ENCODE results near the gene AMPD1. TPM values are rescaled to one million over a fixed set of nuclear protein-coding genes. Genes with fewer than 3 reads are reported as not detected.

The AMPD1 gene
- total RNA-seq, 2 experiments from 2014 or later, result not detected

- DNase-seq, result no peak
- Mint-ChIP-seq H3K27me3 (ENCODE audit: low read depth) (peaks cover 7% of the 10 kb centered on the region), H3K36me3 (ENCODE audit: low read depth) (no peaks in the 10 kb centered on the region), H3K27ac (no peak overlapping the region), H3K4me3 (no peak overlapping the region), H3K4me1 (ENCODE audit: low read depth) (no peaks in the 10 kb centered on the region), H3K9me3 (no peaks in the 10 kb centered on the region)
- CTCF ChIA-PET, result interaction anchor here (0.6 kb wide), 1 partner anchor 247 kb away, joined by 3 read pairs; no protein-coding TSS in a partner anchor
- intact Hi-C loops (cut with micrococcal nuclease), result no loop called here
Measured at GRCh38 chr1:114692947-114693346, 2.4 kb downstream of the AMPD1 start.

GRCh38 chr1:114691061-114691460, 4.3 kb downstream of the AMPD1 start:
- no peaks in the 10 kb centered on the region for H3K36me3 Mint-ChIP-seq (ENCODE audit: low read depth)
- intact Hi-C loops (cut with micrococcal nuclease), result no loop called here
- H3K27me3 Mint-ChIP-seq (ENCODE audit: low read depth), result peaks cover 17% of the 10 kb centered on the region
- no peak for DNase-seq
- H3K9me3 Mint-ChIP-seq, result no peaks in the 10 kb centered on the region
- no peak overlapping the region for H3K27ac Mint-ChIP-seq
- no peaks in the 10 kb centered on the region for H3K4me1 Mint-ChIP-seq (ENCODE audit: low read depth)
- CTCF ChIA-PET, result no interaction called here
- H3K4me3 Mint-ChIP-seq, result no peak overlapping the region

GRCh38 chr1:114690148-114690547, 5.2 kb downstream of the AMPD1 start:
- no peaks in the 10 kb centered on the region for H3K4me1 Mint-ChIP-seq (ENCODE audit: low read depth)
- H3K27me3 Mint-ChIP-seq (ENCODE audit: low read depth), result peaks cover 25% of the 10 kb centered on the region
- no peaks in the 10 kb centered on the region for H3K36me3 Mint-ChIP-seq (ENCODE audit: low read depth)
- H3K27ac Mint-ChIP-seq, result no peak overlapping the region
- H3K9me3 Mint-ChIP-seq, result no peaks in the 10 kb centered on the region
- intact Hi-C loops (cut with micrococcal nuclease), result no loop called here
- no peak for DNase-seq
- CTCF ChIA-PET, result no interaction called here
- no peak overlapping the region for H3K4me3 Mint-ChIP-seq

- DNase-seq, result no peak
- H3K27ac Mint-ChIP-seq, result no peak overlapping the region
- intact Hi-C loops (cut with micrococcal nuclease), result no loop called here
- no peaks in the 10 kb centered on the region for H3K36me3 Mint-ChIP-seq (ENCODE audit: low read depth)
- H3K4me1 Mint-ChIP-seq (ENCODE audit: low read depth), result no peaks in the 10 kb centered on the region
- H3K27me3 Mint-ChIP-seq (ENCODE audit: low read depth), result peaks cover 28% of the 10 kb centered on the region
- H3K9me3 Mint-ChIP-seq, result no peaks in the 10 kb centered on the region
- CTCF ChIA-PET, result no interaction called here
- H3K4me3 Mint-ChIP-seq, result no peak overlapping the region
Measured at GRCh38 chr1:114688526-114688925, 6.8 kb downstream of the AMPD1 start.

- H3K27ac Mint-ChIP-seq, result no peak overlapping the region
- CTCF ChIA-PET, result no interaction called here
- H3K9me3 Mint-ChIP-seq, result no peaks in the 10 kb centered on the region
- intact Hi-C loops (cut with micrococcal nuclease), result no loop called here
- no peaks in the 10 kb centered on the region for H3K4me1 Mint-ChIP-seq (ENCODE audit: low read depth)
- no peak for DNase-seq
- no peaks in the 10 kb centered on the region for H3K36me3 Mint-ChIP-seq (ENCODE audit: low read depth)
- H3K27me3 Mint-ChIP-seq (ENCODE audit: low read depth), result peaks cover 26% of the 10 kb centered on the region
- H3K4me3 Mint-ChIP-seq, result no peak overlapping the region
Measured at GRCh38 chr1:114685851-114686250, 9.5 kb downstream of the AMPD1 start.

GRCh38 chr1:114677691-114678090, 17.7 kb downstream of the AMPD1 start:
- no peak overlapping the region for H3K4me3 Mint-ChIP-seq
- CTCF ChIA-PET, result no interaction called here
- H3K27me3 Mint-ChIP-seq (ENCODE audit: low read depth), result peaks cover 14% of the 10 kb centered on the region
- no peaks in the 10 kb centered on the region for H3K4me1 Mint-ChIP-seq (ENCODE audit: low read depth)
- DNase-seq, result no peak
- no peaks in the 10 kb centered on the region for H3K9me3 Mint-ChIP-seq
- no peaks in the 10 kb centered on the region for H3K36me3 Mint-ChIP-seq (ENCODE audit: low read depth)
- no peak overlapping the region for H3K27ac Mint-ChIP-seq
- intact Hi-C loops (cut with micrococcal nuclease), result loop anchor here (10.0 kb wide), 1 partner anchor 377 kb away; no protein-coding TSS in a partner anchor

GRCh38 chr1:114676115-114676514, 19.2 kb downstream of the AMPD1 start:
- Mint-ChIP-seq H3K4me3 (no peak overlapping the region), H3K9me3 (no peaks in the 10 kb centered on the region), H3K27me3 (ENCODE audit: low read depth) (peaks cover 14% of the 10 kb centered on the region), H3K27ac (no peak overlapping the region), H3K4me1 (ENCODE audit: low read depth) (no peaks in the 10 kb centered on the region), H3K36me3 (ENCODE audit: low read depth) (no peaks in the 10 kb centered on the region)
- no peak for DNase-seq
- CTCF ChIA-PET, result no interaction called here
- intact Hi-C loops (cut with micrococcal nuclease), result loop anchor here (10.0 kb wide), 1 partner anchor 379 kb away; no protein-coding TSS in a partner anchor

- Mint-ChIP-seq H3K27ac (no peak overlapping the region), H3K27me3 (ENCODE audit: low read depth) (peaks cover 6% of the 10 kb centered on the region), H3K4me3 (no peak overlapping the region), H3K4me1 (ENCODE audit: low read depth) (peaks cover 4% of the 10 kb centered on the region), H3K9me3 (no peaks in the 10 kb centered on the region), H3K36me3 (ENCODE audit: low read depth) (no peaks in the 10 kb centered on the region)
- intact Hi-C loops (cut with micrococcal nuclease), result loop anchor here (2.0 to 10.0 kb wide), 3 partner anchors 161 to 695 kb away; partner anchors contain the start of genes OLFML3 and TRIM33
- CTCF ChIA-PET, result interaction anchor here (0.6 to 4.4 kb wide), 5 partner anchors 10 to 325 kb away, joined by 3 to 31 read pairs (median 3); partner anchors contain the start of gene NRAS
- no peak for DNase-seq
Measured at GRCh38 chr1:114671939-114672275, 23.4 kb downstream of the AMPD1 start.

- Mint-ChIP-seq H3K27ac (no peak overlapping the region), H3K4me3 (no peak overlapping the region), H3K9me3 (no peaks in the 10 kb centered on the region), H3K4me1 (ENCODE audit: low read depth) (peaks cover 4% of the 10 kb centered on the region), H3K36me3 (ENCODE audit: low read depth) (no peaks in the 10 kb centered on the region), H3K27me3 (ENCODE audit: low read depth) (peaks cover 1% of the 10 kb centered on the region)
- no peak for DNase-seq
- intact Hi-C loops (cut with micrococcal nuclease), result loop anchor here (2.0 to 10.0 kb wide), 3 partner anchors 160 to 694 kb away; partner anchors contain the start of genes OLFML3 and TRIM33
- CTCF ChIA-PET, result interaction anchor here (0.6 to 4.4 kb wide), 7 partner anchors 9 to 324 kb away, joined by 3 to 31 read pairs (median 3); no protein-coding TSS in a partner anchor
Measured at GRCh38 chr1:114671011-114671938, 24.1 kb downstream of the AMPD1 start.

GRCh38 chr1:114670083-114671010, 25.0 kb downstream of the AMPD1 start:
- peak overlapping the region; percentile 87 for H3K4me3 Mint-ChIP-seq
- H3K36me3 Mint-ChIP-seq (ENCODE audit: low read depth), result no peaks in the 10 kb centered on the region
- H3K27ac Mint-ChIP-seq, result no peak overlapping the region
- CTCF ChIA-PET, result interaction anchor here (0.6 to 4.4 kb wide), 3 partner anchors 10 to 323 kb away, joined by 3 to 31 read pairs (median 5); no protein-coding TSS in a partner anchor
- peaks cover 1% of the 10 kb centered on the region for H3K27me3 Mint-ChIP-seq (ENCODE audit: low read depth)
- no peaks in the 10 kb centered on the region for H3K9me3 Mint-ChIP-seq
- DNase-seq, result peak; percentile 87
- H3K4me1 Mint-ChIP-seq (ENCODE audit: low read depth), result peaks cover 4% of the 10 kb centered on the region
- intact Hi-C loops (cut with micrococcal nuclease), result loop anchor here (1.0 to 10.0 kb wide), 8 partner anchors 46 to 693 kb away; partner anchors contain the start of genes BCAS2, CSDE1, NRAS and OLFML3

GRCh38 chr1:114669562-114670082, 25.7 kb downstream of the AMPD1 start, which contains the start of gene DENND2C:
TSS of gene DENND2C (minus strand) at chr1:114670049. CDS start at chr1:114625984, 44,065 bp downstream.
- intact Hi-C loops (cut with micrococcal nuclease), result loop anchor here (1.0 to 10.0 kb wide), 8 partner anchors 47 to 692 kb away; partner anchors contain the start of genes BCAS2, CSDE1, NRAS and OLFML3
- Mint-ChIP-seq H3K4me1 (ENCODE audit: low read depth) (peaks cover 4% of the 10 kb centered on the region), H3K27me3 (ENCODE audit: low read depth) (peaks cover 1% of the 10 kb centered on the region), H3K4me3 (peak within 1 kb of the TSS; percentile 87), H3K9me3 (no peaks in the 10 kb centered on the region), H3K36me3 (ENCODE audit: low read depth) (no peaks in the 10 kb centered on the region), H3K27ac (no peak within 1 kb of the TSS)
- CTCF ChIA-PET, result interaction anchor here (0.8 to 4.4 kb wide), 3 partner anchors 11 to 322 kb away, joined by 3 to 31 read pairs (median 5); no protein-coding TSS in a partner anchor
- no peak for DNase-seq
